Transverse colon (tissue), 4 donors: ENCODE results near the gene SCAND1. TPM values are rescaled to one million over a fixed set of nuclear protein-coding genes. Genes with fewer than 3 reads are reported as not detected.
A peak's percentile ranks its signal among the peaks of the same experiment; 100 is the strongest.

ENCODE experiments used
- DNase-seq: peaks from one replicate; pipeline ENCODE4 v3.0.0-alpha.2; 2019
- H3K27ac ChIP-seq, 4 donors: fragments of 200-600 bp; sonication (generic); 2 replicates each; pipeline ENCODE4 v1.5.1; 2016 to 2018; ENCODE audit warnings: inconsistent platforms in 4 of 4
- H3K27me3 ChIP-seq: fragments of 200-600 bp; sonication (generic); 2 replicates; pipeline ENCODE4 v1.5.1; 2017; ENCODE audit warnings: inconsistent platforms
- H3K36me3 ChIP-seq, 4 donors: fragments of 200-600 bp; sonication (generic); 2 replicates each; pipeline ENCODE4 v1.5.1; 2017 to 2019; ENCODE audit warnings: inconsistent platforms in 4 of 4
- H3K4me1 ChIP-seq, 4 donors: fragments of 200-600 bp; sonication (generic); 2 replicates each; pipeline ENCODE4 v1.5.1; 2017 to 2020; ENCODE audit warnings: inconsistent platforms in 4 of 4
- H3K4me3 ChIP-seq, 4 donors: fragments of 200-600 bp; sonication (generic); 1 replicate in 1 of 4; 2 replicates in 3 of 4; pipeline versions ENCODE4 v1.5.1 to v1.6.1; 2017 to 2019; ENCODE audit warnings: inconsistent platforms in 4 of 4
- H3K9me3 ChIP-seq, 2 donors: fragments of 200-600 bp; sonication (generic); 2 replicates each; pipeline ENCODE4 v1.5.1; 2017 to 2019; ENCODE audit warnings: inconsistent platforms in 2 of 2
- EP300 ChIP-seq: sonication (generic); formaldehyde crosslinking; IDR thresholded peaks from one replicate; pipeline ENCODE4 v1.6.1; 2017; ENCODE audit warnings: antibody characterized with exemption, low read depth
- POLR2A ChIP-seq: fragments of 450-650 bp; IDR thresholded peaks from one replicate; pipeline ENCODE4 v1.6.1; 2016; ENCODE audit warnings: antibody characterized with exemption, mild to moderate bottlenecking, moderate library complexity
- POLR2AphosphoS5 ChIP-seq, 3 donors: sonication (generic); formaldehyde crosslinking; IDR thresholded peaks; one replicate each; pipeline ENCODE4 v1.6.1; 2016; ENCODE audit warnings: antibody characterized with exemption in 3 of 3
- WGBS, 2 donors: methylation state at CpG; one replicate each; pipeline ENCODE4 v1.1.5; 2018; ENCODE audit warnings: low coverage in 1 of 2; 5-methylcytosine and 5-hydroxymethylcytosine counted together
- in situ Hi-C, 4 donors: fragments of 200-750 bp; cut with MboI; loops; one replicate each; pipeline versions ENCODE4 v1.15.0 to v1.15.1; 2017; ENCODE audit warnings: low sequenced_read_pairs in 3 of 4, low pct_ligation_motif_present in 1 of 4, low pct_unique_long_range_greater_than_20kb in 1 of 4
- intact Hi-C: fragments of 100-400 bp; cut with DNase I; formaldehyde crosslinking; loops from one replicate; pipeline ENCODE4 v1.15.1; 2023; ENCODE audit warnings: low total_unique reads
- total RNA-seq, 4 donors: library from RNA; depleted of rRNA; stranded (reverse); fragments of >200 nt; gene quantifications; one replicate each; pipeline ENCODE4 v1.1.0, GENCODE V29; 2016
- TF ChIP-seq, protein P1 (sequence below), 5 experiments: fragments of 200-600 bp in 3 of 5; fragments of 450-650 bp in 2 of 5; sonication (generic) in 3 of 5; IDR thresholded peaks; 1 replicate in 2 of 5; 2 replicates in 3 of 5; pipeline ENCODE4 v1.5.1; 2016 to 2017; ENCODE audit warnings: antibody characterized with exemption in 5 of 5, inconsistent platforms in 3 of 5, mild to moderate bottlenecking in 2 of 5, moderate library complexity in 1 of 5

The SCAND1 gene
- total RNA-seq, 4 donors from 2014 or later = 80.8 to 152 (median 109) TPM

DNA sequence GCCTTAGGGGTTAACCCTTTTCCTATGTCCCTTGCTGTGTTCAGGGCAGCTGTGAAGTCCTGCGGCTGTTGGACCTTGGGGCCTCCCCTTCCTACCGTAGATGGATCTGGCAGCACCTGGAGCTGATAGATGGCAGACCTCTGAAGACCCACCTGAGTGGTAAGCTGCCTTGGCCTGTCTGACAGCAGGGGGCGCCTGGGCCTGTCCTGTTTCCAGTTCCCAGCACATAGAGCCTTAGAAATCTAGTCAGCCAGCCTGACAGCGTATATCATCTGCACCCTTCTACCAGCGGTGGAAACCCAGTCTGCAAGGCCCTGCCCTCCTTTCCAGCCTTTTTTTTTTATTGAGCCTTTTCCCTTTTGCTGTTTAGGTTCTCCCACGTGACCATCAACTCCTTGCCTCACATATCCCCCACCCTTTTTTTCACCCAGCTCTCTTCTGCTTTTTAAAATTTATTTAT, 40.7 kb upstream of the SCAND1 start:
- in situ Hi-C loops = loop anchor here (5.0 to 25.0 kb wide), 2 partner anchors 142 to 442 kb away; no protein-coding TSS in a partner anchor
- WGBS, 2 donors = 1 to 8% methylated on average over 2 to 6 of the region's 6 CpGs
- no peaks in the 10 kb centered on the region for H3K27me3 ChIP-seq
- DNase-seq = peak; percentile 90
- peaks cover 0 to 10% (median 4%) of the 10 kb centered on the region in 4 donors for H3K4me1 ChIP-seq
- H3K4me3 ChIP-seq = no peak overlapping the region
- TF ChIP-seq, protein P1, sequence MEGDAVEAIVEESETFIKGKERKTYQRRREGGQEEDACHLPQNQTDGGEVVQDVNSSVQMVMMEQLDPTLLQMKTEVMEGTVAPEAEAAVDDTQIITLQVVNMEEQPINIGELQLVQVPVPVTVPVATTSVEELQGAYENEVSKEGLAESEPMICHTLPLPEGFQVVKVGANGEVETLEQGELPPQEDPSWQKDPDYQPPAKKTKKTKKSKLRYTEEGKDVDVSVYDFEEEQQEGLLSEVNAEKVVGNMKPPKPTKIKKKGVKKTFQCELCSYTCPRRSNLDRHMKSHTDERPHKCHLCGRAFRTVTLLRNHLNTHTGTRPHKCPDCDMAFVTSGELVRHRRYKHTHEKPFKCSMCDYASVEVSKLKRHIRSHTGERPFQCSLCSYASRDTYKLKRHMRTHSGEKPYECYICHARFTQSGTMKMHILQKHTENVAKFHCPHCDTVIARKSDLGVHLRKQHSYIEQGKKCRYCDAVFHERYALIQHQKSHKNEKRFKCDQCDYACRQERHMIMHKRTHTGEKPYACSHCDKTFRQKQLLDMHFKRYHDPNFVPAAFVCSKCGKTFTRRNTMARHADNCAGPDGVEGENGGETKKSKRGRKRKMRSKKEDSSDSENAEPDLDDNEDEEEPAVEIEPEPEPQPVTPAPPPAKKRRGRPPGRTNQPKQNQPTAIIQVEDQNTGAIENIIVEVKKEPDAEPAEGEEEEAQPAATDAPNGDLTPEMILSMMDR (IDR thresholded peaks at IDR 0.05) = peak; percentile 83 to 88 (median 87)
- no peak for TF ChIP-seq POLR2AphosphoS5 (IDR thresholded peaks at IDR 0.05)
- no peaks in the 10 kb centered on the region for H3K36me3 ChIP-seq
- no peak overlapping the region for H3K27ac ChIP-seq
- H3K9me3 ChIP-seq = no peaks in the 10 kb centered on the region
- intact Hi-C loops = loop anchor here (2.0 kb wide), 1 partner anchor 142 kb away; no protein-coding TSS in a partner anchor

- Histone ChIP-seq H3K36me3 (no peaks in the 10 kb centered on the region), H3K27ac (no peak overlapping the region), H3K9me3 (no peaks in the 10 kb centered on the region), H3K4me1 (peaks cover 0 to 10% (median 4%) of the 10 kb centered on the region in 4 donors), H3K4me3 (no peak overlapping the region), H3K27me3 (no peaks in the 10 kb centered on the region)
- no peak for TF ChIP-seq POLR2A
- TF ChIP-seq, protein P1 (IDR thresholded peaks at IDR 0.05) = peak; percentile 75 to 86 (median 84)
- TF ChIP-seq POLR2AphosphoS5 (IDR thresholded peaks at IDR 0.05) = no peak
- TF ChIP-seq EP300 = no peak
- WGBS, 2 donors = 2% methylated on average over 6 of the region's 6 CpGs
- intact Hi-C loops = no loop called here
- peak; percentile 44 for DNase-seq
- in situ Hi-C loops = loop anchor here in 3 of 4 donors (25.0 kb wide), 1 partner anchor 444 kb away; no protein-coding TSS in a partner anchor
Measured at GRCh38 chr20:35992713-35993335, 38.5 kb upstream of the SCAND1 start.

- intact Hi-C loops = no loop called here
- 23 to 27% methylated on average over 3 of the region's 3 CpGs for WGBS, 2 donors
- DNase-seq = peak; percentile 25
Measured at GRCh38 chr20:35991142-35991771, 37.0 kb upstream of the SCAND1 start.

More at GRCh38 chr20:35991142-35991771, 37.0 kb upstream of the SCAND1 start:
- Histone ChIP-seq H3K27ac (no peak overlapping the region), H3K36me3 (no peaks in the 10 kb centered on the region), H3K9me3 (no peaks in the 10 kb centered on the region), H3K4me3 (no peak overlapping the region), H3K27me3 (no peaks in the 10 kb centered on the region), H3K4me1 (peaks cover 0 to 10% (median 4%) of the 10 kb centered on the region in 4 donors)
- TF ChIP-seq POLR2AphosphoS5 (IDR thresholded peaks at IDR 0.05) (no peak), EP300 (no peak)
- TF ChIP-seq, protein P1 (IDR thresholded peaks at IDR 0.05) = peak in 4 of 5 experiments; percentile 27 to 47 (median 44)
- in situ Hi-C loops = loop anchor here in 3 of 4 donors (25.0 kb wide), 1 partner anchor 446 kb away; no protein-coding TSS in a partner anchor
